Measurements from ENCODE around the gene TSPAN14.
A peak's percentile ranks its signal among the peaks of the same experiment; 100 is the strongest.

TSPAN14 gene

DNA sequence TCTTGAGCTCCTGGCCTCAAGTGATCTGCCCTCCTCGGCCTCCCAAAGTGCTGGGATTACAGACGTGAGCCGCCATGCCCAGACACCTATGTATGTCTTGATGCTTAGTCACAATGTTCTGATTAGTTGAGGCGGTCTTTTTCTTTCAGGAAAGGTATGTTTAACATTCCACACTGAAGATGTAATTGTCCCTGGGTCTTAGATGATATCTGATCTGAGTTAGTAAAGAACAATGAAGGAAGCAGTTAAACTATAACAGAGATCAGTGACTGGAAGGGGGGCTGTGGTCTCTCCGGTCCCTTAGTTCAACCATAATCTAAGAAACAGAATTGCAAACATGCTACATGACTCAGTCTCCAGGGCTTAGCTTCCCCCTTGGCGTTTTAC lies 52.1 kb downstream of the TSPAN14 start:
- H3K23ac ChIP-seq (ENCODE audit: low read length) = no peak overlapping the region
- H4K91ac ChIP-seq (ENCODE audit: low read depth, low read length) = peak overlapping the region; percentile 96
- H3K4ac ChIP-seq (ENCODE audit: low read depth, low read length) = no peak overlapping the region
- peaks cover 71 to 76% of the 10 kb centered on the region in 2 experiments for H3K4me1 ChIP-seq (ENCODE audit: control insufficient read depth in 1 of 2, insufficient read depth in 2 of 2, low read length in 2 of 2)
- H3K4me3 ChIP-seq (ENCODE audit: low read depth, low read length) = no peak overlapping the region
- H2BK120ac ChIP-seq (ENCODE audit: insufficient read depth, low read length, poor library complexity) = peak overlapping the region; percentile 99
- peaks cover 60% of the 10 kb centered on the region for H3K79me1 ChIP-seq (ENCODE audit: low read length)
- no peak overlapping the region for H3K4me2 ChIP-seq (ENCODE audit: low read length)
- peak overlapping the region; percentile 32 for H3K18ac ChIP-seq (ENCODE audit: low read length)
- H3K79me2 ChIP-seq (ENCODE audit: control insufficient read depth, insufficient read depth, low read length, poor library complexity) = peaks cover 32% of the 10 kb centered on the region
- no peak overlapping the region for H2AFZ ChIP-seq (ENCODE audit: insufficient read depth, low read length, poor library complexity)
- H3K27me3 ChIP-seq (ENCODE audit: insufficient read depth, low read length) = no peaks in the 10 kb centered on the region
- H4K8ac ChIP-seq (ENCODE audit: low read depth, low read length) = peak overlapping the region; percentile 87
- peaks cover 1% of the 10 kb centered on the region for H3K9me3 ChIP-seq (ENCODE audit: insufficient read depth, low read depth, low read length)
- H2BK5ac ChIP-seq (ENCODE audit: low read depth, low read length, poor library complexity) = peak overlapping the region; percentile 99
- H3K36me3 ChIP-seq (ENCODE audit: control insufficient read depth in 1 of 2, insufficient read depth in 2 of 2, low read length in 2 of 2) = peaks cover 13 to 17% of the 10 kb centered on the region in 2 experiments
- peak overlapping the region; percentile 47 for H3K14ac ChIP-seq (ENCODE audit: low read length)
- H3K9ac ChIP-seq (ENCODE audit: low read length) = no peak overlapping the region
- no peak overlapping the region for H2BK12ac ChIP-seq (ENCODE audit: low read length)
- no peak overlapping the region for H4K12ac ChIP-seq (ENCODE audit: low read depth, low read length)
- no peak overlapping the region for H2AK5ac ChIP-seq (ENCODE audit: low read length)
- DNase-seq = peak; percentile 84 to 95
- WGBS (ENCODE audit: extremely low coverage, insufficient coverage, insufficient read length) = no CpG with 5 or more reads among the region's 6 CpGs
- peak overlapping the region; percentile 99 for H3K27ac ChIP-seq (ENCODE audit: low read depth, low read length)

- Histone ChIP-seq H4K12ac (ENCODE audit: low read depth, low read length) (peak overlapping the region; percentile 79), H3K36me3 (ENCODE audit: control insufficient read depth in 1 of 2, insufficient read depth in 2 of 2, low read length in 2 of 2) (peaks cover 19 to 23% of the 10 kb centered on the region in 2 experiments), H2AK5ac (ENCODE audit: low read length) (peak overlapping the region; percentile 100), H3K9me3 (ENCODE audit: insufficient read depth, low read depth, low read length) (peaks cover 1% of the 10 kb centered on the region), H3K23ac (ENCODE audit: low read length) (no peak overlapping the region), H3K4me3 (ENCODE audit: low read depth, low read length) (no peak overlapping the region), H3K4ac (ENCODE audit: low read depth, low read length) (peak overlapping the region; percentile 96), H3K14ac (ENCODE audit: low read length) (peak overlapping the region; percentile 99), H3K27me3 (ENCODE audit: insufficient read depth, low read length) (no peaks in the 10 kb centered on the region), H4K8ac (ENCODE audit: low read depth, low read length) (peak overlapping the region; percentile 91), H3K9ac (ENCODE audit: low read length) (peak overlapping the region; percentile 1), H3K4me2 (ENCODE audit: low read length) (peak overlapping the region; percentile 9), H4K91ac (ENCODE audit: low read depth, low read length) (peak overlapping the region; percentile 96), H2BK5ac (ENCODE audit: low read depth, low read length, poor library complexity) (peak overlapping the region; percentile 94), H2BK12ac (ENCODE audit: low read length) (peak overlapping the region; percentile 93), H2AFZ (ENCODE audit: insufficient read depth, low read length, poor library complexity) (peak overlapping the region; percentile 5), H2BK120ac (ENCODE audit: insufficient read depth, low read length, poor library complexity) (peak overlapping the region; percentile 99), H3K27ac (ENCODE audit: low read depth, low read length) (peak overlapping the region; percentile 93), H3K79me2 (ENCODE audit: control insufficient read depth, insufficient read depth, low read length, poor library complexity) (peaks cover 30% of the 10 kb centered on the region), H3K4me1 (ENCODE audit: control insufficient read depth in 1 of 2, insufficient read depth in 2 of 2, low read length in 2 of 2) (peaks cover 66 to 68% of the 10 kb centered on the region in 2 experiments), H3K79me1 (ENCODE audit: low read length) (peaks cover 57% of the 10 kb centered on the region), H3K18ac (ENCODE audit: low read length) (peak overlapping the region; percentile 69)
- no CpG with 5 or more reads among the region's 13 CpGs for WGBS (ENCODE audit: extremely low coverage, insufficient coverage, insufficient read length)
- DNase-seq = no peak
These were observed 52.9 kb downstream of the TSPAN14 start for GRCh38 chr10:80506836-80507487.

GRCh38 chr10:80509108-80509402 lies 54.9 kb downstream of the TSPAN14 start:
- Histone ChIP-seq H2AFZ (ENCODE audit: insufficient read depth, low read length, poor library complexity) (no peak overlapping the region), H4K8ac (ENCODE audit: low read depth, low read length) (peak overlapping the region; percentile 78), H3K4me1 (ENCODE audit: control insufficient read depth in 1 of 2, insufficient read depth in 2 of 2, low read length in 2 of 2) (peaks cover 46 to 47% of the 10 kb centered on the region in 2 experiments), H2BK12ac (ENCODE audit: low read length) (peak overlapping the region; percentile 86), H3K79me1 (ENCODE audit: low read length) (peaks cover 43% of the 10 kb centered on the region), H3K36me3 (ENCODE audit: control insufficient read depth in 1 of 2, insufficient read depth in 2 of 2, low read length in 2 of 2) (peaks cover 38% of the 10 kb centered on the region in 2 experiments), H3K23ac (ENCODE audit: low read length) (no peak overlapping the region), H2AK5ac (ENCODE audit: low read length) (peak overlapping the region; percentile 93), H3K14ac (ENCODE audit: low read length) (peak overlapping the region; percentile 82), H3K4me3 (ENCODE audit: low read depth, low read length) (no peak overlapping the region), H3K4ac (ENCODE audit: low read depth, low read length) (peak overlapping the region; percentile 83), H2BK120ac (ENCODE audit: insufficient read depth, low read length, poor library complexity) (peak overlapping the region; percentile 93), H3K9ac (ENCODE audit: low read length) (peak overlapping the region; percentile 11), H4K91ac (ENCODE audit: low read depth, low read length) (peak overlapping the region; percentile 88), H2BK5ac (ENCODE audit: low read depth, low read length, poor library complexity) (peak overlapping the region; percentile 73), H3K27me3 (ENCODE audit: insufficient read depth, low read length) (no peaks in the 10 kb centered on the region), H4K12ac (ENCODE audit: low read depth, low read length) (no peak overlapping the region), H3K18ac (ENCODE audit: low read length) (peak overlapping the region; percentile 86), H3K27ac (ENCODE audit: low read depth, low read length) (peak overlapping the region; percentile 89), H3K9me3 (ENCODE audit: insufficient read depth, low read depth, low read length) (peaks cover 1% of the 10 kb centered on the region), H3K79me2 (ENCODE audit: control insufficient read depth, insufficient read depth, low read length, poor library complexity) (peaks cover 27% of the 10 kb centered on the region), H3K4me2 (ENCODE audit: low read length) (no peak overlapping the region)
- DNase-seq = peak in 1 of 2 donors; percentile 66
- no CpG with 5 or more reads among the region's 8 CpGs for whole genome bisulfite sequencing (ENCODE audit: extremely low coverage, insufficient coverage, insufficient read length)

DNA sequence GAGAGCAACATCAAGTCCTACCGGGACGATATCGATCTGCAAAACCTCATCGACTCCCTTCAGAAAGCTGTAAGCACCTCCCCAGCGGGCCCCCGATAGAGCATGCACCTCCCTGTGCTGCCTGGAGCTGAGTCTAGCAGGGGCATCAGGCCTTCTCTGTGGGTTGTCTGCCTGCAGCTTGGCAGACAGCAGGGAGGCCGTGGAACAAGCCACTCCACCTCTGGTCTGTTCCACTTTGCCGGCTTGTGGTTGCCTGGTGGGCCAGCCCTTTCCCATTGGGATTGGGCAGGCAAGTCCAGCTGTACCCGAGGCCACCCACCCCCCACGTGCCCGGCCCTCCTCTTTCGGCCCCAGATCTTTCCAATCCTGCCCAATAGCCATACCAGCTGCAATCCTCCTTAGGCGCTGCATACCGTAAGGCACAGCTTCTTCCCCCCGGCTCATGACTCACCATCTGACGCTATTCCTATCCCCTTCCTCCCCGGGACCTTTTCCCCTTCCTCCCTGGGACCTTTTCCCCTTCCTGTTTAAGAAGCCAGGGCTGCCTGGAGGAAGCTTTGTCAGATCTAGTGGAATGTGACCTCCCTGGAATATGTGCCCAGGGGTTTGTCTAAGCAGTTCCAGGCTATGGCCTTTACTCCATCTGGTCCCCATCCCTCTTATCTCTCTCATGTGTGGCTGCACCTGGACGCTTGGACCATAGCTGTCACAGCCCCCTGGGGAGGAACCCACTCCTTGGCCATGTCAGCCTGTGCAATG lies 55.5 kb downstream of the TSPAN14 start:
- Histone ChIP-seq H4K12ac (ENCODE audit: low read depth, low read length) (peak overlapping the region; percentile 23), H3K27ac (ENCODE audit: low read depth, low read length) (peak overlapping the region; percentile 89), H3K23ac (ENCODE audit: low read length) (no peak overlapping the region), H3K4me2 (ENCODE audit: low read length) (no peak overlapping the region), H3K79me2 (ENCODE audit: control insufficient read depth, insufficient read depth, low read length, poor library complexity) (peaks cover 27% of the 10 kb centered on the region), H3K9ac (ENCODE audit: low read length) (peak overlapping the region; percentile 11), H4K91ac (ENCODE audit: low read depth, low read length) (peak overlapping the region; percentile 88), H3K4ac (ENCODE audit: low read depth, low read length) (peak overlapping the region; percentile 83), H2BK12ac (ENCODE audit: low read length) (peak overlapping the region; percentile 86), H2BK120ac (ENCODE audit: insufficient read depth, low read length, poor library complexity) (peak overlapping the region; percentile 93), H3K36me3 (ENCODE audit: control insufficient read depth in 1 of 2, insufficient read depth in 2 of 2, low read length in 2 of 2) (peaks cover 43% of the 10 kb centered on the region in 2 experiments), H3K4me1 (ENCODE audit: control insufficient read depth in 1 of 2, insufficient read depth in 2 of 2, low read length in 2 of 2) (peaks cover 41 to 42% of the 10 kb centered on the region in 2 experiments), H3K14ac (ENCODE audit: low read length) (peak overlapping the region; percentile 82), H3K79me1 (ENCODE audit: low read length) (peaks cover 39% of the 10 kb centered on the region), H3K9me3 (ENCODE audit: insufficient read depth, low read depth, low read length) (peaks cover 1% of the 10 kb centered on the region), H3K4me3 (ENCODE audit: low read depth, low read length) (no peak overlapping the region), H2AFZ (ENCODE audit: insufficient read depth, low read length, poor library complexity) (peak overlapping the region; percentile 11), H2AK5ac (ENCODE audit: low read length) (peak overlapping the region; percentile 93), H3K27me3 (ENCODE audit: insufficient read depth, low read length) (no peaks in the 10 kb centered on the region), H3K18ac (ENCODE audit: low read length) (peak overlapping the region; percentile 86), H2BK5ac (ENCODE audit: low read depth, low read length, poor library complexity) (peak overlapping the region; percentile 73), H4K8ac (ENCODE audit: low read depth, low read length) (peak overlapping the region; percentile 78)
- DNase-seq = peak; percentile 97
- WGBS (ENCODE audit: extremely low coverage, insufficient coverage, insufficient read length) = no CpG with 5 or more reads among the region's 18 CpGs
